ENCODE measurements around the gene DCTN4.

The DCTN4 gene

DNA sequence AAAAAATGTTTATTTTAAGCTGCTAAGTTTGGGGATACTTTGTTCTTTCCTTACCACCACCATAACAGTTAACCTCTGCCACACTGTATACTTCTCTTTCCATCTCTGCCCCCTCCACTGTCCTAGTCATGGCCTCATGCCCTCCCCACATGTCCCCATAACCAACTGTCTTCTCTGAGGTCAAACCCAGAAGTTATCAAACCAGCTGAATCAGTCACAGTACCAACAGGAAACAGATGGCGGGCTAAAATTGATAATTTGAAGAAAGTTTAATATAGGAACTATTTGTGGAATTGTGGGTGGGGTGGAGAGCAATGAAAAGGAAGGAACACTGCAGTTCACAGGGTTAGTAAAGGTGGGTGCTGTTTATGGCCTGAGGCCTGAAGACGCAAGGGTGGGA is 5.7 kb upstream of the DCTN4 start:
- H2BK120ac ChIP-seq (ENCODE audit: low read depth, low read length) = no peak overlapping the region
- DNase-seq (ENCODE audit: low spot score) = no peak
- no peak overlapping the region for H3K4me2 ChIP-seq (ENCODE audit: insufficient read depth, low read length, poor library complexity, severe bottlenecking)

DNA sequence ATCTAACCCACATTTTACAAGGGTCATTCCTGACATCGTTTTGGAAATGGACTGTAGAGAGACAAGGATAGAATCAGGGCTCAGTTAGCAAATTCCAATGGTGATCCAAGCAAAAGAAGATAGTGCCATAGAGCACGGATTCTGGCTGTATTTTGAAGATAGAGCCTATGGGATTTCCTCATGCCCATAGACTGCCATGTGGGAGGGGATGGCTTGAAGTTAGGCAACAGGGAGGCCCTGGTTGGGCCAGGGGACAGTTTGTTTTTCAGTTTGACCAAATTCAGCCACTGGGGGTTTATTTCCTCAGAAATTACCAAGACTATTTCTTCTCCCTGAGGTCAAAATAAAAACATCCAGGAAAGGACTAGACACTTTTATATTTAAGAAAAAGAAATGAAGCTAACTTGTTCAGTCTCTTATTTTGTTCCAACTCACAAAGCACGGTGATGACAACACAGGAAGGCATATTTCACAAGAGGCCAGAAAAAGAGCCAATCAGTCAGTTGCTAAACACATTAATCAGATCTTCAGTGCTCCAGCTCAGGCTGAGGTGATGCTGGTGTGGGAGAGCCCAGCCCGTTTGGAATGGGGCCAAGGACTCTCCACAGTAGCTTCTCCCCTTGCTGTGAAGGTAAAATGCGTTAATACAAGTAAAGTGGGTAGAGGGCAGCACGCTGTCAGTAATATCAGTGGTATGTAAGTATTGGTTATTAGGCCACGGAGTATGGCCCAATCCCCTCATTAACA is 4.4 kb upstream of the DCTN4 start:
- H3K36me3 ChIP-seq (replicated peaks in 1 of 2; ENCODE audit: control insufficient read depth in 2 of 2, insufficient read depth in 2 of 2, low read length in 2 of 2) = no peaks in the 10 kb centered on the region
- peaks cover 0 to 3% of the 10 kb centered on the region in 2 donors for H3K4me1 ChIP-seq (ENCODE audit: control insufficient read depth in 2 of 2, insufficient read depth in 1 of 2, low read depth in 1 of 2, low read length in 2 of 2)
- no CpG with 5 or more reads among the region's 7 CpGs for WGBS, 2 donors (ENCODE audit: extremely low coverage in 2 of 2, insufficient read length in 2 of 2, insufficient replicate concordance in 1 of 2)
- H3K4ac ChIP-seq (ENCODE audit: low read length) = no peak overlapping the region
- H2BK12ac ChIP-seq (ENCODE audit: low read length) = no peak overlapping the region
- peaks cover 3 to 10% of the 10 kb centered on the region in 2 donors for H3K9me3 ChIP-seq (replicated peaks in 1 of 2; ENCODE audit: control insufficient read depth in 2 of 2, insufficient read depth in 1 of 2, low read depth in 1 of 2, low read length in 2 of 2)
- no peak overlapping the region for H2BK120ac ChIP-seq (ENCODE audit: low read depth, low read length)
- H3K27ac ChIP-seq (replicated peaks; ENCODE audit: low read length) = no peak overlapping the region
- H3K9ac ChIP-seq (ENCODE audit: low read depth, low read length, poor library complexity) = no peak overlapping the region
- no peak overlapping the region for H3K14ac ChIP-seq (ENCODE audit: low read length)
- H3K18ac ChIP-seq (ENCODE audit: low read length) = no peak overlapping the region
- H3K23ac ChIP-seq (ENCODE audit: low read depth, low read length, poor library complexity) = no peak overlapping the region
- no peak overlapping the region for H3K4me2 ChIP-seq (ENCODE audit: insufficient read depth, low read length, poor library complexity, severe bottlenecking)
- H3K27me3 ChIP-seq (ENCODE audit: control insufficient read depth in 3 of 3, insufficient read depth in 3 of 3, low read depth in 1 of 3, low read length in 3 of 3) = peaks cover 0 to 24% (median 0%) of the 10 kb centered on the region in 3 experiments
- no peak overlapping the region for H2BK15ac ChIP-seq (ENCODE audit: low read length)
- peak overlapping the region; percentile 37 for H2AFZ ChIP-seq (ENCODE audit: low read length)
- H4K8ac ChIP-seq (ENCODE audit: low read depth, low read length) = no peak overlapping the region
- H4K91ac ChIP-seq (ENCODE audit: low read depth, low read length, poor library complexity) = no peak overlapping the region
- no peaks in the 10 kb centered on the region for H3K79me1 ChIP-seq (ENCODE audit: low read depth, low read length)
- no peak overlapping the region for H2AK5ac ChIP-seq (ENCODE audit: low read depth, low read length)
- H3K4me3 ChIP-seq (ENCODE audit: low read length in 2 of 2) = no peak overlapping the region
- no peak overlapping the region for H2BK5ac ChIP-seq (ENCODE audit: low read length)
- no peak for DNase-seq (ENCODE audit: low spot score)

More for the DNA sequence above, 5.7 kb upstream of the DCTN4 start:
- H3K4ac ChIP-seq (ENCODE audit: low read length) = no peak overlapping the region
- WGBS, 2 donors (ENCODE audit: extremely low coverage in 2 of 2, insufficient read length in 2 of 2, insufficient replicate concordance in 1 of 2) = no CpG with 5 or more reads among the region's 2 CpGs
- H3K18ac ChIP-seq (ENCODE audit: low read length) = no peak overlapping the region
- H2AK5ac ChIP-seq (ENCODE audit: low read depth, low read length) = no peak overlapping the region
- H3K23ac ChIP-seq (ENCODE audit: low read depth, low read length, poor library complexity) = no peak overlapping the region
- H3K36me3 ChIP-seq (replicated peaks in 1 of 2; ENCODE audit: control insufficient read depth in 2 of 2, insufficient read depth in 2 of 2, low read length in 2 of 2) = no peaks in the 10 kb centered on the region
- H3K9me3 ChIP-seq (replicated peaks in 1 of 2; ENCODE audit: control insufficient read depth in 2 of 2, insufficient read depth in 1 of 2, low read depth in 1 of 2, low read length in 2 of 2) = peaks cover 3 to 8% of the 10 kb centered on the region in 2 donors
- no peaks in the 10 kb centered on the region for H3K4me1 ChIP-seq (ENCODE audit: control insufficient read depth in 2 of 2, insufficient read depth in 1 of 2, low read depth in 1 of 2, low read length in 2 of 2)
- no peak overlapping the region for H4K8ac ChIP-seq (ENCODE audit: low read depth, low read length)
- H3K27ac ChIP-seq (replicated peaks; ENCODE audit: low read length) = no peak overlapping the region
- H3K27me3 ChIP-seq (ENCODE audit: control insufficient read depth in 3 of 3, insufficient read depth in 3 of 3, low read depth in 1 of 3, low read length in 3 of 3) = peaks cover 0 to 24% (median 0%) of the 10 kb centered on the region in 3 experiments
- no peak overlapping the region for H3K4me3 ChIP-seq (ENCODE audit: low read length in 2 of 2)
- H2BK12ac ChIP-seq (ENCODE audit: low read length) = no peak overlapping the region
- H2BK15ac ChIP-seq (ENCODE audit: low read length) = no peak overlapping the region
- H3K79me1 ChIP-seq (ENCODE audit: low read depth, low read length) = no peaks in the 10 kb centered on the region
- H2AFZ ChIP-seq (ENCODE audit: low read length) = peak overlapping the region; percentile 45
- no peak overlapping the region for H2BK5ac ChIP-seq (ENCODE audit: low read length)
- H4K91ac ChIP-seq (ENCODE audit: low read depth, low read length, poor library complexity) = no peak overlapping the region
- H3K9ac ChIP-seq (ENCODE audit: low read depth, low read length, poor library complexity) = no peak overlapping the region
- H3K14ac ChIP-seq (ENCODE audit: low read length) = no peak overlapping the region

DNA sequence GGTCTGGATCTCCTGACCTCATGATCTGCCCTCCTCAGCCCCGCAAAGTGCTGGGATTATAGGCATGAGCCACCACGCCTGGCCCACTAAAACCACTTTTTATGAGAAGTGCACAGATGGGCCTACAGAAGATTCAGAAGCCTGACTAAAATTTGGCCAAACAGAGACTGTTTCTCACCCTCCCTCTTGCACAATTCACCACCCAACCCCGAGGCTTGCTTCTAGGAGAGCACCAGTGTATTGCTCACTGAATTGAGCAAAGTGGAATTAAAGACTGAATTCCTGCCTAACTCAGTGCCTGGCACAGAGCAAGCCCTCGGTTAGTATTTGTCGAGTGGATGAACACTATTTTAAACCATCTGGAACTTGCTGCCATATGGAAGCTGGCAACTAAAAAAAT is 3.4 kb upstream of the DCTN4 start:
- no peak overlapping the region for H3K23ac ChIP-seq (ENCODE audit: low read depth, low read length, poor library complexity)
- no peak overlapping the region for H2BK120ac ChIP-seq (ENCODE audit: low read depth, low read length)
- H3K36me3 ChIP-seq (replicated peaks in 1 of 2; ENCODE audit: control insufficient read depth in 2 of 2, insufficient read depth in 2 of 2, low read length in 2 of 2) = peaks cover 0 to 4% of the 10 kb centered on the region in 2 donors
- no peak overlapping the region for H2AFZ ChIP-seq (ENCODE audit: low read length)
- no peak overlapping the region for H2BK15ac ChIP-seq (ENCODE audit: low read length)
- no peak overlapping the region for H3K4me2 ChIP-seq (ENCODE audit: insufficient read depth, low read length, poor library complexity, severe bottlenecking)
- no CpG with 5 or more reads among the region's 5 CpGs for WGBS, 2 donors (ENCODE audit: extremely low coverage in 2 of 2, insufficient read length in 2 of 2, insufficient replicate concordance in 1 of 2)
- no peak overlapping the region for H3K4ac ChIP-seq (ENCODE audit: low read length)
- H3K14ac ChIP-seq (ENCODE audit: low read length) = no peak overlapping the region
- peaks cover 3 to 10% of the 10 kb centered on the region in 2 donors for H3K9me3 ChIP-seq (replicated peaks in 1 of 2; ENCODE audit: control insufficient read depth in 2 of 2, insufficient read depth in 1 of 2, low read depth in 1 of 2, low read length in 2 of 2)
- peaks cover 0 to 18% (median 0%) of the 10 kb centered on the region in 3 experiments for H3K27me3 ChIP-seq (ENCODE audit: control insufficient read depth in 3 of 3, insufficient read depth in 3 of 3, low read depth in 1 of 3, low read length in 3 of 3)
- H2AK5ac ChIP-seq (ENCODE audit: low read depth, low read length) = no peak overlapping the region
- H4K8ac ChIP-seq (ENCODE audit: low read depth, low read length) = no peak overlapping the region
- no peak overlapping the region for H3K9ac ChIP-seq (ENCODE audit: low read depth, low read length, poor library complexity)
- H3K79me1 ChIP-seq (ENCODE audit: low read depth, low read length) = peaks cover 2% of the 10 kb centered on the region
- H3K4me1 ChIP-seq (ENCODE audit: control insufficient read depth in 2 of 2, insufficient read depth in 1 of 2, low read depth in 1 of 2, low read length in 2 of 2) = peaks cover 0 to 6% of the 10 kb centered on the region in 2 donors
- H4K91ac ChIP-seq (ENCODE audit: low read depth, low read length, poor library complexity) = no peak overlapping the region
- DNase-seq (ENCODE audit: low spot score) = no peak
- no peak overlapping the region for H2BK12ac ChIP-seq (ENCODE audit: low read length)
- H3K4me3 ChIP-seq (ENCODE audit: low read length in 2 of 2) = no peak overlapping the region
- H2BK5ac ChIP-seq (ENCODE audit: low read length) = no peak overlapping the region
- H3K18ac ChIP-seq (ENCODE audit: low read length) = no peak overlapping the region
- no peak overlapping the region for H3K27ac ChIP-seq (replicated peaks; ENCODE audit: low read length)

DNA sequence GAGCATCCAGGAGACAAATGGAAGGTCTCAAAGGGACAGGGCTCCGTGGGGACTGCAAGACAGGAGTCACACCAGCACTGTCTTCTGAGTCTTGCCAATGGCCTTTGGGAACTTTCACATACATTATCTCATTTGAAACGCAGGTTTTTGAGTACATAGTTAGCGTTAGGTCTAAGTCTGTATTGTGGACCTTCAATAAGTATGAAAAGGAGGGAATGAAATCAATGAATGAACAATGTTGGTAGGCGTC is 442 bp upstream of the DCTN4 start:
- Histone ChIP-seq H3K27ac (replicated peaks; ENCODE audit: low read length) (peak overlapping the region; percentile 69), H2BK15ac (ENCODE audit: low read length) (no peak overlapping the region), H3K23ac (ENCODE audit: low read depth, low read length, poor library complexity) (no peak overlapping the region), H3K4me3 (ENCODE audit: low read length in 2 of 2) (peak overlapping the region; percentile 72 to 83), H3K14ac (ENCODE audit: low read length) (no peak overlapping the region), H4K8ac (ENCODE audit: low read depth, low read length) (no peak overlapping the region), H2AK5ac (ENCODE audit: low read depth, low read length) (no peak overlapping the region), H3K4me1 (ENCODE audit: control insufficient read depth in 2 of 2, insufficient read depth in 1 of 2, low read depth in 1 of 2, low read length in 2 of 2) (peaks cover 0 to 9% of the 10 kb centered on the region in 2 donors), H2BK120ac (ENCODE audit: low read depth, low read length) (no peak overlapping the region), H3K4me2 (ENCODE audit: insufficient read depth, low read length, poor library complexity, severe bottlenecking) (peak overlapping the region; percentile 30), H3K79me1 (ENCODE audit: low read depth, low read length) (peaks cover 2% of the 10 kb centered on the region), H3K9me3 (replicated peaks in 1 of 2; ENCODE audit: control insufficient read depth in 2 of 2, insufficient read depth in 1 of 2, low read depth in 1 of 2, low read length in 2 of 2) (peaks cover 3 to 6% of the 10 kb centered on the region in 2 donors), H3K9ac (ENCODE audit: low read depth, low read length, poor library complexity) (no peak overlapping the region), H2BK5ac (ENCODE audit: low read length) (no peak overlapping the region), H3K4ac (ENCODE audit: low read length) (no peak overlapping the region), H2BK12ac (ENCODE audit: low read length) (no peak overlapping the region), H4K91ac (ENCODE audit: low read depth, low read length, poor library complexity) (no peak overlapping the region), H3K27me3 (ENCODE audit: control insufficient read depth in 3 of 3, insufficient read depth in 3 of 3, low read depth in 1 of 3, low read length in 3 of 3) (no peaks in the 10 kb centered on the region), H3K36me3 (replicated peaks in 1 of 2; ENCODE audit: control insufficient read depth in 2 of 2, insufficient read depth in 2 of 2, low read length in 2 of 2) (peaks cover 3 to 33% of the 10 kb centered on the region in 2 donors), H2AFZ (ENCODE audit: low read length) (peak overlapping the region; percentile 78), H3K18ac (ENCODE audit: low read length) (peak overlapping the region; percentile 66)
- no peak for DNase-seq (ENCODE audit: low spot score)
- WGBS, 2 donors (ENCODE audit: extremely low coverage in 2 of 2, insufficient read length in 2 of 2, insufficient replicate concordance in 1 of 2) = no CpG with 5 or more reads among the region's 4 CpGs
